Measurements from ENCODE around the gene KCNE4.

Gene KCNE4
- total RNA-seq = 0 reads per million in 2 donors

- no peak for DNase-seq
These were observed at the start of gene KCNE4 for GRCh38 chr2:223051693-223052289. Gene KCNE4 (plus strand): TSS chr2:223052190. CDS start chr2:223052831, 641 bp downstream.

GRCh38 chr2:223003191-223003590, 48.8 kb upstream of the KCNE4 start:
- no peak for DNase-seq

DNA sequence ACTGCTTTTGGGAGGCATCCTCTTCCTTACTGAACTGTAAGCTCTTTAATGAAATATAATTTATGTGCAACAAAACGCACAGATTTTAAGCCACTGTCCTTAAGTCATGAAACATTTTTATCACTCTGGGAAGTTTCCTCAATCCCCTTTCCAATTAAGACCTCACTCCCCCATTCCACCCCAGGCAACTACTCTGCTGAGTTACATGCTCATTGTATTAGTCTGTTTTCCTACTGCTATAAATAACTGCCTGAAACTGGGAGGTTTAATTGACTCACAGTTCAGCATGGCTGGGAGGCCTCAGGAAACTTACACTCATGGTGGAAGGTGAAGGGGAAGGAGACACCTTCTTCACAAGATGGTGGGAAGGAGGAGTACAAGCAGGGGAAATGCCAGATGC, 46.5 kb upstream of the KCNE4 start:
- DNase-seq = no peak

- DNase-seq = no peak
These were observed 44.5 kb upstream of the KCNE4 start for GRCh38 chr2:223007531-223007930.

- no peak for DNase-seq
These were observed 43.8 kb upstream of the KCNE4 start for GRCh38 chr2:223008162-223008561.

GRCh38 chr2:223008956-223009355, 43.0 kb upstream of the KCNE4 start:
- DNase-seq = no peak

DNA sequence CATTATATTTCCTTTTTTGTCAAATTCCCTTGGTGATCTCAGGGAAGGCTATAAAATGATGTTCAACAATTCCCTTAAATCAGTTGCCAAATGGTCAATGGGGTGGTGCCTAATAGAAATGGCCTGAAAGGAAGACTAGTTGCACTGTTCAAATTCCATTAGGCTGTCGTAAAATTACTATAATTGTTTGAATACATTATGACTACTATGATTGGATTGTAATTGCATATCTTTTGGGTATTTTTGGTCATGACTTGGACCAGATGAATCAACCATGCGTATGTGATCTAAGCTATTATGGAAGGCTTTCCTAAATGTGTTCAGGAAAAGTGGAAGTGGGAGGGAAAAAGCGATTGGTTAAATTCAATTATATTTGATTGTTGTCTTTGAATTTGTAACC, 41.3 kb upstream of the KCNE4 start:
- DNase-seq = no peak

- DNase-seq = no peak
These were observed 39.7 kb upstream of the KCNE4 start for GRCh38 chr2:223012291-223012690.

- DNase-seq = no peak
These were observed 32.5 kb upstream of the KCNE4 start for GRCh38 chr2:223019390-223019930.

GRCh38 chr2:223019987-223020717, 31.8 kb upstream of the KCNE4 start:
- DNase-seq = no peak

DNA sequence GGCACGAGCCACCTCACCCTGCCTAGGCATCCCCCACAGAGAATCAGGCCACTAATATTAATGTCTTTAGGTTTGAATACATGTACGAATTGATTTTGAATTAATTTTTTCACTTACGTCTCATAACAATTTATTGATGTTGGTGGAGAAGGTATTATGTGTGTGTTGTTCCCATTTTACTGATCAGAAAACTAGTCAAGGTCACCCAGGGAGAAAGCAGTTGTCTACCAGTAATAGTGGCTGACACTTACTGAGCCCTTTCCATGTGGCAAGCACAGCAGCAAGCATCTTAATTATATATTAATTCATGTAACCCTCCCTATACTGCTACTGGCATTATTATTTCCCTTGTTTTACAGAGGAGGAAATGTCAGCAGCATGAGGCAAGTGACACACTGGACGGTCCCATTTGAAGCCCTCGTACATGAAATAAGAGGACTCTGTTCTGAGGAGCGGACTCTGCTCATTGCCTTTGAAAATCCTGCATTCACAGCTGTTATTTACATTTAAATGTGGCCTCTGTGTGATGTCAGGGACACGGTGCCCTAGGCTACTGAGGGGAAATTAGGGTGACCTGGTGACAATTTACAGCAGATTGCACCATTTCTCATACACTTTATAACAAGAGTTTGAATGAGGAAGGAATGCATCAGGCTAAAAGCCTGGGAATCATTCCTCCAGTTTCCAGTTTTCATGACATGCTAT, 30.9 kb upstream of the KCNE4 start:
- no peak for DNase-seq

DNA sequence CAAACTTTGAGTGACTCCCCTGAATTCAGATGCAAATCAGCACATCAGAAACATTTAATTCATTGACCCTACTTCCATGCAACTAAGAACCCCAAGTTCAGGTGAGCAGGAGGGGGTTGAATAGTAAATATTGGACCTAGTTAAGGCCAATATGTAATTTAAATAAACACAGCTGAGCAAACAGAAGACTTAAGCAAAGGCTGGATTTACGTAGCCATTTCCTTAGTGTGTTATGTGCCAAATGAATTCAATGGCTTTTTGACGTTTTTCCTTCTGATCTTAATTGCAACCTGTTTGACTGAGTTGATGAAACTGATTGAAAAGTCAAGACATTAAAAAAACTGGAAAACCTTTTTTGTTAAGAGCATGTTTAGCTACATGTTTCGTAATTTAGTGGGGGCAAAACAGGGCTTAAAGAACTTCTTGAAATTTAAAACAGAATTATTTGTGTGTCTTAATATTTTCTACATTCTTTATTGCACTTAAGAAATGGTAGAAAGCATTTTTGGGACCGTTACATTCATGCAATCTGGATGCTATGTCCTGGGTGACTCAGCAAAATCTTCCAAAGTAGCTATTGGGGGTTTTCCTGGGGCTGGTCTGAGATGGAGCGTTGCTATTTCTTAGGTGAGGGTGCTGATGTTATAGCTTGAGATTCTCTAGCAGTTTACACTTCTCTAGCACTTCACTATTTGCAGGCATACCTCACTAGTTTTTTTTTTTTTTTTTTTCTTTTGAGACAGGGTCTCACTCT, 25.5 kb upstream of the KCNE4 start:
- no peak for DNase-seq

- no peak for DNase-seq
These were observed 24.5 kb upstream of the KCNE4 start for GRCh38 chr2:223027442-223027841.

DNA sequence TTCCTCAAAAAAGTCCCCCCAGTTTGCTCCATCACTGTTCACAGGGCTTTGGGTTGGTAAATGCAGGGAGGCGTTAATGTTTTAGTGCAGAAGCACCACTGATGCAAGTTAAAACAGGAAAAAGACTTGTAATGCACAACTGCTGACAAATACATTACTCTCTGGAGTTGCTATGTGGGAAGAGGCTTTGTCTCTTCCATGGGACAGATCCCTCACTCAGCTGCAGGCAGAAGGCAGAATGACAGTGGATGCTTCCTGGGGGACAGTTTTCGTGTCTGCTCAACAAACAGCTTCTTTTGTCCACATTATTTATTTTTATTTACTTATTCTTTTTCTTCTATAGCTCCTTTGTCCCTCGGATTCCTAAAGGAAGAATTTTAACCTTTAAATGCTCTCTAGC, 22.7 kb upstream of the KCNE4 start:
- no peak for DNase-seq

GRCh38 chr2:223032187-223033142, 19.5 kb upstream of the KCNE4 start:
- no peak for DNase-seq

DNA sequence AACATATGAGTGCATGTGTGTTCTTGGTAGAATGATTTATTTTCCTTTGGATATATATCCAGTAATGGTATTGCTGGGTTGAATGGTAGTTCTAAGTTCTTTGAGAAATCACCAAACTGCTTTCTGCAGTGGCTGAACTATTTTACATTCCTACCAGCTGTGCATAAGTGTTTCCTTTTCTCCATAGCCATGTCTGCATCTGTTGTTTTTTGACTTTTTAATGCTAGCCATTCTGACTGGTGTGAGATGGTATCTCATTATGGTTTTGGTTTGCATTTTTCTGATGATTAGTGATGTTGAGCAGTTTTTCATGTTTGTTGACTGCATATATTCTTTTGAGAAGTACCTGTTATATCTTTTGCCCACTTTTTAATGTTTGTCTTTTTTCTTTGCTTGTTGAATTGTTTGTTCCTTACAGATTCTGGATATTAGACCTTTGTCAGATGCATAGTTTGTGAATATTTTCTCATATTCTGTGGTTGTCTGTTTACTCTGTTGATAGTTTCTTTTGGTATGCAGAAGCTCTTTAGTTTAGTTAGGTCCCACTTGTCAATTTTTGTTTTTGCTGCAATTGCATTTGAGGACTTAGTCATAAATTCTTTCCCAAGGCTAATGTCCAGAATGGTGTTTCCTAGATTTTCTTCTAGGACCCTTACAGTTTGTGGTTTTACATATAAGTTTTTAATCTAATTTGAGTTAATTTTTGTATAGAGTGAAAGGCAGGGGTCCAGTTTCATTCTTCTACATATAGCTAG, 17.6 kb upstream of the KCNE4 start:
- no peak for DNase-seq

DNA sequence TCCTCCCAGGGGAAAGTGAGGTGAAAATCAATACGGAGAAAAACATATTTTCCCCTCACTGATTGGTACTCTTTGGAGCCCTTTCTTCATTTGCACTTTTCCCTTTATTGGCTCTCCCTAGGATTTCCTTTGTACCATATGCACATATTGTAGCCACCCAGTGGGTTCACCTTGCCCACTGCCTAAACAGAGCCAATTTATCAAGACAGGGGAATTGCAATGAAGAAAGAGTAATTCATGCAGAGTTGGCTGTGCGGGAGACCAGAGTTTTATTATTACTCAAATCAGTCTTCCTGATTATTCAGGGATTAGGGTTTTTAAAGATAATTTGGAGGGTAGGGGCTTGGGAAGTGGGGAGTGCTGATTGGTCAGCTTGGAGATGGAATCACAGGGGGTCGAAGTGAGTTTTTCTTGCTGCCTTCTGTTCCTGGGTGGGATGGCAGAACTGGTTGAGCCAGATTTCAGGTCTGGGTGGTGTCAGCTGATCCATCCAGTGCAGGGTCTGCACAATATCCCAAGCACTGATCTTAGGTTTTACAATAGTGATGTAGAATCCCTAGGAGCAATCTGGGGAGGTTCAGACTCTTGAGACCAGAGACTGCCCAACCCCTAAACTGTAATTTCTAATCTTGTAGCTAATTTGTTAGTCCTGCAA, 15.1 kb upstream of the KCNE4 start:
- no peak for DNase-seq

GRCh38 chr2:223037445-223037800, 14.6 kb upstream of the KCNE4 start:
- no peak for DNase-seq

DNA sequence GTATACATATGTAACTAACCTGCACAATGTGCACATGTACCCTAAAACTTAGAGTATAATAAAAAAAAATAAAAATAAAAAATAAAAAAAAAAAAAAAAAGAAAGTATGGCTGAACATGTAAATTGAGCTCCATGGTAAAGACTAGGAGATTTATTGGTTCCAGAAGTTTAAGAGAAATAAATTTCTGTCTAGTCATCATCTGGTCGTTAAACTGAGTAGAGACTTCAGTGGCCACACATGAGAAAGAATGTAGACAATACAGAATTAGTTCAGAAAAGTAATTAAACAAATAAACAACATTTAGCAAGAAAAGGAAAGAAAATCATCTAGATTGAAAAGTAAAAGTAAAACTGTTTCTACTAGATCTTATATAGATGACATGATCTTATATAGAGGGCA, 12.4 kb upstream of the KCNE4 start:
- no peak for DNase-seq

DNA sequence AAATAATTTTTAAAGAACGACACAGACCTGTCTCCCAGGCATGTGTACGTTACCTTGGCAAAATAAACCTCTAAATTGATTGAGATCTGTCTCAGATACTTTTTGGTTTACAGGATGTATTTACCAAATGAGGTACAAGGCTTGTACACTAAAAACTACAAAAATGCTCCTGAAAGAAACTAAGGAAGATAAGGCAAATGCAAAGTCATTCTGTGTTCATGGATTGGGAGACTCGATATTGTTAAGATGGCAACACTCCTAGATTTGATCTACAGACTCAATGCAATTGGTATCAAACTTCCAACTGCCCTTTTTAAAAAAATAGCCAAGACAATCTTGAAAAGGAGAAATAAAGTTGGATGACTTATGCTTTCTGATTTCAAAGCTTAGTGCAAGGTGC, 11.5 kb upstream of the KCNE4 start:
- DNase-seq = no peak
